ENCODE data around the gene PLA2G4B. TPM values are rescaled to one million over a fixed set of nuclear protein-coding genes. Genes with fewer than 3 reads are reported as not detected.

The PLA2G4B gene
- total and polyA plus RNA-seq, 9 of the 15 experiments (the other 6 are each of a cell fraction or from before 2014, with no cell fraction given): 0.07 to 6.1 (median 2.8) TPM

GRCh38 chr15:41894251-41894790, 55.7 kb downstream of the PLA2G4B start:
- no TSS peak for BruUV-seq (replicated peaks)
- intact Hi-C loops (cut with micrococcal nuclease): no loop called here

DNA sequence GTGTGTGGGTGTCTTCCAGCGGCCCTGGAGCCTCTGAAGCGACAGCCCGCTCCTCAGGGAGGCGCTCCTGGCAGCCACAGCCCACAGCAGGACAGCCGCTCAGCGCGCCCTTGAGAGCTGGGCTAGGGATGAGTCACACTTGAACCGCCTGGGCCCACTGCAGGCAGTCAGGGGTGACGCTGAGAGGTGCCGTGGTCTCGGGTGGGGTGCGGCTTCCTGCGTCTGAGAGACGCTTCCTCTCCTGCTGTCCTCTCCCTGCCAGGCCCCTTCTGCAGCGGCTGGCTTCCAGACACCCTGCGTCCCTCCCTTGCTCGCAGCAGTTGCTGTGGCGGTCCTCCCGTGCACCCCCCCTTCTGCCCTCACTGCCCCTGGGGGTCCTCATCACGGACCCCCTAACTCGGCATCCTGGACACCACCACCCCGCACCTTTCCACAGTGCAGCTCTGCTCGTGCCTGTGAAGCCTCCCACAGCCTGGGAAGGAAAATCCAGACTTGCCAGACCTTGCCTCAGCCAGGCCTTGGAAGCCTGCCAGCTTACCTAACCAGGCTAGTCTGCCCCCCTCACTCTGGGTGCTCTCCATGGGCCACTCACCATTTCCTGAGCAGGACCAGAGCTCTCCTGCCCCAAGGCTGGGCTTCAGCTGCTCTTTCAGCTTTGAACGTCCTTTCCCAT, 56.3 kb downstream of the PLA2G4B start:
- Histone ChIP-seq H3K79me2 (ENCODE audit: control insufficient read depth, insufficient read depth, low read length) (no peaks in the 10 kb centered on the region), H4K20me1 (replicated peaks; ENCODE audit: control insufficient read depth, insufficient read depth, low read length) (peaks cover 9% of the 10 kb centered on the region; the same call in 1 of the 2 replicates), H3K9me1 (ENCODE audit: control insufficient read depth, insufficient read depth, low read length) (peaks cover 3% of the 10 kb centered on the region), H3K9ac (ENCODE audit: insufficient read depth in 1 of 2, low read depth in 2 of 2, low read length in 2 of 2) (peak overlapping the region in 1 of 2 experiments; percentile 43; a peak in 2 of 4 replicates), H3K36me3 (ENCODE audit: control insufficient read depth, insufficient read depth, low read length) (no peaks in the 10 kb centered on the region), H3K27me3 (ENCODE audit: control insufficient read depth in 2 of 2, insufficient read depth in 2 of 2, low read length in 2 of 2) (peaks cover 7 to 29% of the 10 kb centered on the region in 2 experiments; a peak in 3 of 5 replicates), H3K4me3 (no peak overlapping the region), H3K27ac (ENCODE audit: extremely low read depth, low read depth, low read length) (no peak overlapping the region), H3K4me1 (replicated peaks in 1 of 2; ENCODE audit: control insufficient read depth in 2 of 2, insufficient read depth in 2 of 2, low read length in 2 of 2) (peaks cover 0 to 24% of the 10 kb centered on the region in 2 experiments; a peak in 3 of 5 replicates), H3K9me3 (replicated peaks; ENCODE audit: control insufficient read depth, insufficient read depth, low read depth, low read length) (no peaks in the 10 kb centered on the region), H2AFZ (ENCODE audit: low read depth, low read length) (peak overlapping the region; percentile 48; the same call in 1 of the 2 replicates), H3K4me2 (ENCODE audit: insufficient read depth, low read length) (no peak overlapping the region; the same call in 1 of the 2 replicates)
- in situ Hi-C loops (cut with MboI): no loop called here
- intact Hi-C loops (cut with micrococcal nuclease): no loop called here
- POLR2A ChIA-PET: interaction anchor here (0.9 to 1.1 kb wide), 2 partner anchors 8 to 12 kb away, joined by 3 read pairs; no protein-coding TSS in a partner anchor
- FAIRE-seq (no peak), ATAC-seq (peak; percentile 90), DNase-seq (ENCODE audit: extremely low read depth in 1 of 4, low spot score in 3 of 4) (peak; percentile 63 to 73 (median 67))
- WGBS (ENCODE audit: insufficient coverage, low coverage, missing lambda C conversion rate): 11% methylated on average over 21 of the region's 24 CpGs
- CTCF ChIA-PET (ENCODE audit: low intra/inter-chr PET ratio): no interaction called here
- BruUV-seq (replicated peaks): no TSS peak
- TF ChIP-seq HDAC2 (IDR thresholded peaks at IDR 0.05) (no peak), FOSL1 (tag; conservative IDR thresholded peaks at IDR 0.05) (peak; percentile 79), NELFE (IDR thresholded peaks at IDR 0.05; ENCODE audit: insufficient read depth, insufficient read length) (no peak), UBTF (IDR thresholded peaks at IDR 0.05; ENCODE audit: borderline replicate concordance in 1 of 2, low read depth in 2 of 2, low read length in 2 of 2) (0 out of 4 replicates have a peak, but pooled peaks of 1 of the 2 experiments have one; percentile 22), SMARCA5 (IDR thresholded peaks at IDR 0.05) (peak; percentile 40; the same call in 1 of the 2 replicates), RAD51 (IDR thresholded peaks at IDR 0.05; ENCODE audit: borderline replicate concordance, low read depth) (no peak), RB1 (IDR thresholded peaks at IDR 0.05; ENCODE audit: low read depth) (0 out of 2 replicates have a peak, but pooled peaks have one; percentile 21), EGR1 (conservative IDR thresholded peaks at IDR 0.05) (0 out of 2 replicates have a peak, but pooled peaks have one; percentile 32)
- TF ChIP-seq, protein P1, sequence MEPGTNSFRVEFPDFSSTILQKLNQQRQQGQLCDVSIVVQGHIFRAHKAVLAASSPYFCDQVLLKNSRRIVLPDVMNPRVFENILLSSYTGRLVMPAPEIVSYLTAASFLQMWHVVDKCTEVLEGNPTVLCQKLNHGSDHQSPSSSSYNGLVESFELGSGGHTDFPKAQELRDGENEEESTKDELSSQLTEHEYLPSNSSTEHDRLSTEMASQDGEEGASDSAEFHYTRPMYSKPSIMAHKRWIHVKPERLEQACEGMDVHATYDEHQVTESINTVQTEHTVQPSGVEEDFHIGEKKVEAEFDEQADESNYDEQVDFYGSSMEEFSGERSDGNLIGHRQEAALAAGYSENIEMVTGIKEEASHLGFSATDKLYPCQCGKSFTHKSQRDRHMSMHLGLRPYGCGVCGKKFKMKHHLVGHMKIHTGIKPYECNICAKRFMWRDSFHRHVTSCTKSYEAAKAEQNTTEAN (CRISPR knock-in tag; IDR thresholded peaks at IDR 0.05): no peak

More at GRCh38 chr15:41894251-41894790, 55.7 kb downstream of the PLA2G4B start:
- Histone ChIP-seq H3K27ac (ENCODE audit: extremely low read depth, low read depth, low read length) (no peak overlapping the region), H2AFZ (ENCODE audit: low read depth, low read length) (peak overlapping the region; percentile 48; the same call in 1 of the 2 replicates), H3K4me1 (replicated peaks in 1 of 2; ENCODE audit: control insufficient read depth in 2 of 2, insufficient read depth in 2 of 2, low read length in 2 of 2) (peaks cover 0 to 24% of the 10 kb centered on the region in 2 experiments; a peak in 3 of 5 replicates), H3K9me3 (replicated peaks; ENCODE audit: control insufficient read depth, insufficient read depth, low read depth, low read length) (no peaks in the 10 kb centered on the region), H3K4me2 (ENCODE audit: insufficient read depth, low read length) (no peak overlapping the region), H3K36me3 (ENCODE audit: control insufficient read depth, insufficient read depth, low read length) (no peaks in the 10 kb centered on the region), H4K20me1 (replicated peaks; ENCODE audit: control insufficient read depth, insufficient read depth, low read length) (peaks cover 9% of the 10 kb centered on the region; the same call in 1 of the 2 replicates), H3K4me3 (no peak overlapping the region), H3K79me2 (ENCODE audit: control insufficient read depth, insufficient read depth, low read length) (no peaks in the 10 kb centered on the region), H3K9me1 (ENCODE audit: control insufficient read depth, insufficient read depth, low read length) (peaks cover 3% of the 10 kb centered on the region), H3K27me3 (ENCODE audit: control insufficient read depth in 2 of 2, insufficient read depth in 2 of 2, low read length in 2 of 2) (peaks cover 10 to 34% of the 10 kb centered on the region in 2 experiments; a peak in 3 of 5 replicates), H3K9ac (ENCODE audit: insufficient read depth in 1 of 2, low read depth in 2 of 2, low read length in 2 of 2) (peak overlapping the region in 1 of 2 experiments; percentile 43; a peak in 1 of 4 replicates)
- POLR2A ChIA-PET: no interaction called here
- peak; percentile 8; the same call in 2 of the 3 replicates for ATAC-seq
- CTCF ChIA-PET (ENCODE audit: low intra/inter-chr PET ratio): no interaction called here
- in situ Hi-C loops (cut with MboI): no loop called here
- FAIRE-seq: no peak
- DNase-seq (ENCODE audit: extremely low read depth in 1 of 4, low spot score in 3 of 4): no peak
- no peak for TF ChIP-seq EP300 (IDR thresholded peaks at IDR 0.05; ENCODE audit: low read length)
- peak; percentile 9; the same call in 1 of the 2 replicates for TF ChIP-seq ZNF263 (CRISPR knock-in tag; IDR thresholded peaks at IDR 0.05; ENCODE audit: borderline replicate concordance)
- WGBS (ENCODE audit: insufficient coverage, low coverage, missing lambda C conversion rate): 24% methylated on average over 15 of the region's 17 CpGs

Data from K562 (cell line).